Mammary epithelial cell (primary cell): ENCODE data around the gene DPF3.

Source experiments
- EZH2 ChIP-seq: IDR thresholded peaks from 2 replicates; pipeline ENCODE4 v1.6.1; 2012; ENCODE audit warnings: low read length, inconsistent platforms, borderline replicate concordance
- TF ChIP-seq, protein P1 (sequence below), 2 donors: IDR thresholded peaks in 1 of 2; conservative IDR thresholded peaks in 1 of 2; 2 replicates each; pipeline ENCODE4 v1.5.1; 2011 to 2012; ENCODE audit warnings: inconsistent platforms in 2 of 2, low read length in 2 of 2, mild to moderate bottlenecking in 2 of 2, control low read depth in 1 of 2, low read depth in 1 of 2; ENCODE audit not compliant: insufficient read depth in 1 of 2; ENCODE audit errors: extremely low read depth in 1 of 2

DNA sequence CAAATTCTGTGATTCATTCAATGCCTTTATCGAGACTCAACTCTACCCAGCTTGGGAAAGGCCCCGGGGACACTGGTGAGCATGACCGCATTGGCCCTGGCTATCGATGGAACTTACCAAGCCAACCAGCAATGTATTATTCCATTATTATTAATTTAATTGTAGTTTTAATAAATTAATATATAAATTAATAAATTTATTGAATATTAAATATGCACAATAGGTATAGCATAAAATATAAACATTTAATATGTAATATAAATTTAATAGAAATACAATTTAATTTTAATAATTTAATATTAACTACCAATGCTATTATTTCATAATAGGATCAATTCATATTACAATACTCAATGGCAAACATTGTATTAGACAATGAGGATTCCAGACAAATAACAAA lies 163.4 kb downstream of the DPF3 start:
- TF ChIP-seq, protein P1, sequence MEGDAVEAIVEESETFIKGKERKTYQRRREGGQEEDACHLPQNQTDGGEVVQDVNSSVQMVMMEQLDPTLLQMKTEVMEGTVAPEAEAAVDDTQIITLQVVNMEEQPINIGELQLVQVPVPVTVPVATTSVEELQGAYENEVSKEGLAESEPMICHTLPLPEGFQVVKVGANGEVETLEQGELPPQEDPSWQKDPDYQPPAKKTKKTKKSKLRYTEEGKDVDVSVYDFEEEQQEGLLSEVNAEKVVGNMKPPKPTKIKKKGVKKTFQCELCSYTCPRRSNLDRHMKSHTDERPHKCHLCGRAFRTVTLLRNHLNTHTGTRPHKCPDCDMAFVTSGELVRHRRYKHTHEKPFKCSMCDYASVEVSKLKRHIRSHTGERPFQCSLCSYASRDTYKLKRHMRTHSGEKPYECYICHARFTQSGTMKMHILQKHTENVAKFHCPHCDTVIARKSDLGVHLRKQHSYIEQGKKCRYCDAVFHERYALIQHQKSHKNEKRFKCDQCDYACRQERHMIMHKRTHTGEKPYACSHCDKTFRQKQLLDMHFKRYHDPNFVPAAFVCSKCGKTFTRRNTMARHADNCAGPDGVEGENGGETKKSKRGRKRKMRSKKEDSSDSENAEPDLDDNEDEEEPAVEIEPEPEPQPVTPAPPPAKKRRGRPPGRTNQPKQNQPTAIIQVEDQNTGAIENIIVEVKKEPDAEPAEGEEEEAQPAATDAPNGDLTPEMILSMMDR (conservative IDR thresholded peaks at IDR 0.05 in 1 of 2, IDR thresholded peaks at IDR 0.05 in 1 of 2; ENCODE audit: extremely low read depth in 1 of 2, insufficient read depth in 1 of 2, low read depth in 1 of 2, low read length in 2 of 2) = no peak
- TF ChIP-seq EZH2 = no peak
